HPDE6-E6E7 (cell line): ENCODE results near the gene CTNNB1.

Source experiments
- DNase-seq: peaks from one replicate; pipeline ENCODE4 v3.0.0; 2011; ENCODE audit warnings: missing footprints; ENCODE audit errors: extremely low spot score

CTNNB1 gene

DNA sequence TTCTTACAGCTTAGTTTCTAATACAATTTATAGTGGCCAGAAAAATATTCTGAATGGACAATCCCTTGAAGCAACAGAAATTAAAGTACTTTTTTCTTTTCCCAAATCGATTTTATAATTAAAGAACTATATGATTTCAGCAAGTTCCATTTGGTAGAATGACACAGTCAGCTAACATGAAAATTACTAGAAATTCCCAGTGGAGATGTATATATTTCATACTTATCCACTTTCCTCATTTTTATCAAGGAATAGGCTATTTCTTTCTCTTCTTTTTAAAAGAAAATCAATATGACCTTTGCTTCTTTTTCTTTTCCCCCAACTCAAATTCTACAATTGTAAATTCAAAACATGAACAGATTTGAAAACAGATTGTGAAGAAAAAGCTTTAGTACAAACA, 6.4 kb upstream of the CTNNB1 start:
- DNase-seq = no peak

DNA sequence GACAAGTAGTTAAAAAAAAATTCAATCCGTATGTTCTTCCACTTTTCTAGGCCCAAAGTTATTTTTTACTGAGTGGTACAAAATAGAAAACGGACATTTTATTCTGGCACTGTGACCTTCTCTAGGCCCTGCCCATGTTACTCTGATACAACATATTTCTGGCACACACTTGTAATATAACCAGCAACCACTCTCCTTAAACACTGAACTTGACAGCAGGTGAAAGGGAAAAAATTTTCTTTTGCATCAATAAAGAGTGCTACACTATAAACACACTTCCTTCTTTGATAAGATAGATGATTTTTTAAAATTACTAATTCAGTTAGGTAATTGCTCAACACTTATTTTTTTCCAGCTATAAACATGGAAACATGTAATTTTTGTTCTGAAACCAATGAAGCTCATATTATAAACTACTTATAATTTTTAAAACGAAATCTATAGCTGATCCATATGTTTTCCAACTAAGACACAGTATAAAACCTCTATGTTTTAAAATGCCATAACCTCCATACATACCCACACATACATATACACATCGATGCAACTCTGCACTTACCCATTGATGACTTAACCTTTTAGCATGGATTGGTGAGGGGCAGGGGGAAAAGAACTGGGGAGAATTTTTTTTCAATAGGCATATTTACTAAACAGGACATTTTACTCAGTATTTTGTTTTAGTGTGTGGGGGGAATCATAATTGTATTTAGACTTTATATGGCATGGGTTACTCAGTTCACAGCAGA, 5.3 kb upstream of the CTNNB1 start:
- no peak for DNase-seq

DNA sequence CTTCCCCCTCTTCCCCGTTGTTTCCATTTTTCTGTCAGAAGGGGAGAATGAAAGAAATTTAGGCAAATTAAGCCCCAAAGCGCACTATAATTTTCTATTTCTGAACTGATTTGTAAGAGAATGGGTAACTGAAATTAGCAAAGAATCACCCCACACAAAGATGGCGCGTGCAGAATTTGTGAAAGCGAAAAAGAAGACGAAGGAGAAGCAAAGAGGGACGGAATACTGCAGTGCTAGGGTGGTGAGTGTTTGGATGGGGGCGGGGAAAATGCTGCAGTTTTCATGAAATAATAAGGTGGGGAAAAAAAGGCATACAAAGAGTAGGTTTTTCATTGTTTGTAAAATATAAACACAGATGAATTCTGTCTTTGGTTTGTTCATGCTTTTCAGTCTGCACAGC, 4.6 kb upstream of the CTNNB1 start:
- no peak for DNase-seq

DNA sequence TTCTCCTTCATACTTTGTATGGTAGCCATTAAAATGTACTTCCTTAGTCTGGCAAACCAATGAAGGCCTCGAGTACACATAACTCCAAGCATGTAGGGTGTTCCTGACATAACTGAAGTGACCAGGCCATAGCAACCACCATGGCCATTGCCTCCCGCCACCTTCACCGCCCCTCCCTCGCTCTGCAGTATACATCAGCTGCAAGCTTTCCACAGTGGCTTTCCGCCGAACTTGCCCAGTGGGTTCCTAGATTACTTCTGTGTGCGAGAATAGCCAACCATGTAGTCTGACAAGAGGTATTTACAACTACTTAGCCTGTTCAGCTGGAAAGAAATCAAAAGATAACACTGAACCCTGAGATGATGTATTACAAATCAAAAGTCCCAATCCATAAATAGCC, 3.4 kb upstream of the CTNNB1 start:
- no peak for DNase-seq

DNA sequence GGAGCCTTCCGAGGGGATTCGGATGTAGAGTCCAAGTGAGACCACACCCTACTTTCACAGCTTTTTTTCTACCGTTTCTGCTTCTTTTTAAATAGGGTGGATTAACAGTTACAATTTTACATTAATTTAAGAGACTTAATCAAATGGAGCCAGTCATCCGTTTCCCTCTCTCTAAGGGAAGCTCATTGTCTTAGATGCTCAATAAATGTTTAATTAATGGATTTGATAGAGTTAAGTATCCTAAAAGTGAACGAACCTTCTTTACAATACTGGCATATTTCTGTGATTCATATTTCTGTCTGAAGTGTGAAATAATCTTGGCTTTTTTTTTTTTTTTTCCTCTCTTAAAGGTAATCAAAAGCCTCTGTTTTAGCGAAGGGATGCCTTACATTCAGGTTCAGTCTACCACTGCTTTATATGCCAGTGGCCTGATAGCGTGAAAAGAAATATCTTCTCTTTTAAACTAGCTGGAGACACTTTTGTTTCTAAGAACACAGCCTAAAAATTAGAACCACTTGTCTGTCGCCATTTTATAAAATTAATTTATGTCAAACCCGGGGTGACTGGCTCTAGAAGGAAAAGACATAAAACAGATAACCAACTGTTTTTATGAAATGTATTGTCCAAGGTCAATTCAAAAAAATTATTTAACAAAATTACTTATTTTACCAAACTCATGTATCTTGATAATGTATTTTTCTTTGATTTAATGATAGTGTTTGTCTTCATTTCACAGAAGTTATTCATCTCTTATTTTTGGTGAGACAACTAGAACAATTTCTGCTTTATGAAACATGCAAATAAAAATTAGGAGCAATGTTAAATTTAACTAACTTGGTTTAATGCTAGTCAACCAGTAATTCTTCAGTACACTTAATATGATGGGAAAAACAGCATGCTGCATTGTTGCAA, 2.5 kb upstream of the CTNNB1 start:
- no peak for DNase-seq

DNA sequence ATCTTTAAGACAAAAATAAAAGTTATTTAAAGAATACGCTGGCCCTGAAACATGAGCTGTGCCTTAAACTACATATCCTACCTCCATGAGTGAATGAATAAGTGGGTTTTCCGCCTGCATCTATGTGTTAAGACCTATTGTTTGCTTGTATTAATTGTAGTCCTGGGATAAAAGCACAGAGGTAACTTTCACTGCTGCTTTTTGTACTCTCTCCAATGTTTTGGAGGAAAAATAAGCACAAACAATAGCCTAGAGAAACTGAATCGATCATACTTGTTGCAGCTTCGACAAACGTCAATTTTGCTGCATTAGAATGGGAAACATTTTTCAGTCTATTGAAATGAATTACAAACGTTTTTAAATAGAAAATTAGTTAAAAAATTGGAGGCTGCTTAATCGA, 1.3 kb upstream of the CTNNB1 start:
- no peak for DNase-seq

DNA sequence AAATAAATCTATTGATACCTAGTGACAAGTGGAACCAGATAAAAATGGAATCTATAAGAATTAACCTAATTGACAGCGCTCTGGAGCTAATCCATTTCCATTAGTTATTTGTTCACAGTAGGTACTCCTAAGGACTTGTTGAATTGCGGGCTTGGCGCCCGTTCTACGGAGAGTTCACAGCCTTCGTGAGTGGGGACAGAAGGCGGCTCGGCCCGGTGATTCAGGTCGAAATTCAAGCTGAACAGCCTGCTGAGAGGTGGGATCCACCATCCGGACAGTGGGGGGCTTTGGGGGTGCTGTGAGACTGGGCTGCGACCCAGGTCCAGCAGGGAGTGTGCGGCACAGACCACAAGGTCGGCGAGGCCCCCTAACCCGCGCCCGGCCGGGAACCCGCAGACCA, 779 bp upstream of the CTNNB1 start:
- DNase-seq = no peak

DNA sequence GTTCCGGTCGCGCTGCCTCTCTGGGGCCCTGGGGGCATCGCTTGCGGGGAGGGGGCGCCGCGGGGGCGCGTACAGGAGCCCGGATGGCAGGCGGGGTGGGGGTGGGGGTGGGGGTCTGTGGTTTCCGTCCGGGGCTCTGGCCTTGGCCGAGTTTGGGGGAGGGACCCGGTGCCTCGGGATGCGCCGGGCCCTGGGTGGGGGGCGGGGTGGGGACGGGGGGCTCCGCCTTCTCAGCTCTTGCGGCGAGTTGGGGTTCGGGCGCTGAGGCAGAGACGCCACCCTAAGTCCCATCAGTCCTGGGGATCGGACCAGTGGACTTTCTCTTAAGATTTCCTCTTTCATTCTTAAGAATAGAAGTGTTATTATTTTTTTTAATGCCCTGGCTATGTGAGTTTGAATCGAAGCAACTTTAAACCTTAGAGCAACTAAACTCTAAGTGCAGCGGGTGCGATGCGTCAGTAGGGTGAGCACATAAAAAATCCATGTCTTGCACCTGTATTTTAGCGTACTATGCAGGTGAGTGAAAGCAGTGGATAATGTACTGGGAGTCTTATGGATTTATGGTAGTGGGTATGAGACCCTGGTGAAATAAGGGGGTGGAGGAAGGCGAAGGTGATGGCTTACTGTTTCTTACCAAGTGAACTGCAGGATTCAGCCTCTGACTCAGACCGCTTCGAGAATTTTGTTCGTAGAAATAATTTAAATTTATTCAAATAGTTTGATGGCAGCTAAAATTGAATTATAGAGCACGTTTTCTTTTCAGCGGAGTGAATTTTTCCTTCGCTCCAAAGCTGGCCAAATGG, 762 bp downstream of the CTNNB1 start:
- no peak for DNase-seq

DNA sequence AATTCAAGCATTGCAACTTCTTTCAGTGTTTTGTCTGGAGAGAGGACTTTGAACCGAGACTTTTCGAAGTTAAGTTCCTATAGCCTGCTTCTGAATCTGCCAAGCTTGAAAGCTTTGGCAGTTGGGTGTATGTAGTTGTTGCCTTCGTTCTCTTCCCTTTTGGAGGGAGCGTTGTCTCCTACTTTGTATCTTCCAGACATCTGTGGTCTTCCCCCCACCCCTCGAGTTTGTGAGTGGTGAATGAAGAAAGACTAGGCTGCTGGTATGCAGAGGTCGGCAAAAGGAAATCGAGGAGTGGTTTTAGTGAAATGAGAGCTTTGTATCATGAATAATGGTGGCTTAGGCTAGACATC, 1.3 kb downstream of the CTNNB1 start:
- no peak for DNase-seq

DNA sequence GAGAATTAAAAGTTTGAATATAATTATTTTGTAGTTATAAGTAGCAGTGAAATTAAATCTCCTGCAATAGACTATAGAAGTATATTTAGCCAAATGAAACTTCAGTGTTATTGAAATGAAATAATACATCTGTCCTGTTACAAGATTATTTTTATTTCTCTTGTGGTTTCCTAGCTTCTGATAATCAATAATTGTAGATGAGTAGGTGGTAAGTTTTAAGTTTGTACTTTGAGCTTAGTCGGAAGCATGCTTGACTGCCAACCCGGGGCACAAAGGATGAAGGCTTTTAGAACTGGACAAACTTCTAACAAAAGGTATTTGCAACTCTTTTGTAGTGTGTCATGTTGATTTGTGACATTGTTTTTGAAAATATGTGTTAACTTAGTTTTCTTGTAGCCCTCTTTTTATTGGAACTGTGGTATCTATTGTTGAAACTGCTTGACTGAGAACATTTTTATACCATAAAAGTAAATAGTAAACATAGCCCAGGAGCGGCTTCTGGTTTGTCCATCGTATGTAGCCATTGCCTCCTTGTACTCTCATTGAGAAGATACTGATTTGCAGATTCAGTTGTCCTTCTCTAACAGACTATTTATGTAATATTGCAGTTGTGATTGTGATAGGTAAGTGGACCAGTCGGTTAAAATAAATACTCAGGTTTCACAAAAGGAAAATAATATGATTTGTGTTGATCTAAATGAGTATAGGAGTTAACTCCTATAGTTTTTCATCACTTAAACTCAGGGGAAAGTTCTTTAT, 2.9 kb downstream of the CTNNB1 start:
- DNase-seq = no peak

DNA sequence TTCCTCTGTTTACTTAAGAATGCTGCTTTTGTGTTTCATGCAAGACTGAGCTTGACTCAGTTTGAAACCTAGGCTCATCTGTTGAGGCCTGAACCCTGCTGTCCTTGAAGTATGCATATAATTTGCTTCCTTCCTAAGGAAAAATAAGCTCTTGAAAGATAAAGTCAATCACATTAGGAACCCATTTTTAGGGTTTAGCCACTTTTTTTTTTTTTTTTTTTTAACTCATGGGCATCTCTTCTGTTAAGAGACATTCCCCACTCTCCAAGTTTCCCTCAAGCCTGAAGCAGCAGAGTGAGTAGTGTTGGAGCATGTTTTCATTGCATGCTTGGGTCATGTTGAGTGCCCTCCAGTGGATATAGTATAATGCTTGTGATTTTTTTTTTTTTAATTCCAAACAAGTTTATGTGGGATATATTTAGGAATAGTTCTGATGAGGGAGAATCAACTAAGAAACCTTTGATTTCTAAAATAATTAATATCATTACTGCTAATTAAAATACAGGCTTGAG, 3.6 kb downstream of the CTNNB1 start:
- DNase-seq = no peak

DNA sequence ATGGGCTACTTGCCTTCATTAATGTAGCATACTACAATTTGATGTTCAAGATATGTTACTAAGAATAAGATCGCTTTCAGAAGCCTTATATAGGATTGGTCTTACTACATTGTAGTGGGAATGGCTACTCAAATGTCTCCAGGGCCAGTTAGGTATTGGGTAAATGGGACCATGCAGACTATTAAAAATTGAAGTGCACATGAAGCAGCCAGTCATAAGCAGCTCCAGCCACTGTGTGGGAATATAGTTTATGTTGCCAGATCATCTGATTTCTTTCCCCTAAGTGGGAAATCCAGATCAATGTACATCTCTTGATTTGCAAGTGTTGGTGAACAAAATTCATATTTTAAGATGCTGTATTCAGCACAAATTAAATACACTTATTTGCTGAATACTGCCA, 5.1 kb downstream of the CTNNB1 start:
- DNase-seq = no peak

DNA sequence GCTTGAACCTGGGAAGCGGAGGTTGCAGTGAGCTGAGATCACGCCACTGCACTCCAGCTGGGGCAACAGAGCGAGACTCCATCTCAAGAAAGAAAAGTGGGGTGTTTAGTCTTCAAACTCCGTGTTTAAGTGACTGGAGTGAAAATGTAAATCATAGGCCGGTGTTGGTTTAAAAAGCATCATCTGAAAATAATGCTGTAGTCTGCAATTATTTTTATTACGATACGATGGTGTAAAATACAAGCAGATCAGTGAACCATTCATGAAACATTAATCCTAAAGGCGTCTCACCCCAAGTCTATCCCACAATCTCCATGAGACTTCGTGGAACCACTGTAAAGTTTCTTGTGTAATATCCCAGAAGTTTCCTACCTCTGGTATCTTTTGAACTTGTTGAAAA, 6.3 kb downstream of the CTNNB1 start:
- DNase-seq = no peak

DNA sequence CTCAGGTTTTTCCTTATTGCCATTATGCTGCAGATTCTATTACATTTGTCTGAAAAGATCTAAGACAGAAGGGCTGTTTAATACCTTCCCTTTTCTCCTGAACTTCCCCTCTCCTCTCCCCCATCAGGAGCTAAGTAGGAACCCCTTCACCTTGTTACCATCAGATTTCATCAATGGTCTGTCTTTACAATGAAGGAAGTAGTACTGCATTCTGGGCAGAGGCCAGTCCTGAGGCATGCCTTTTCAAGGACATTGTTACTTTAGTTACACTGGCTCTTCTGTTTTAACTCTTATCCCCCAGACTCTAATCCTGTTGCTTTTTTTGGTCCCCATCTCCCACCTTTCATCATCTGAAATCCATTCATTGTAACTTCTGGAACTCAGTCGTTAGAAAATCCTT, 8.1 kb downstream of the CTNNB1 start:
- no peak for DNase-seq

DNA sequence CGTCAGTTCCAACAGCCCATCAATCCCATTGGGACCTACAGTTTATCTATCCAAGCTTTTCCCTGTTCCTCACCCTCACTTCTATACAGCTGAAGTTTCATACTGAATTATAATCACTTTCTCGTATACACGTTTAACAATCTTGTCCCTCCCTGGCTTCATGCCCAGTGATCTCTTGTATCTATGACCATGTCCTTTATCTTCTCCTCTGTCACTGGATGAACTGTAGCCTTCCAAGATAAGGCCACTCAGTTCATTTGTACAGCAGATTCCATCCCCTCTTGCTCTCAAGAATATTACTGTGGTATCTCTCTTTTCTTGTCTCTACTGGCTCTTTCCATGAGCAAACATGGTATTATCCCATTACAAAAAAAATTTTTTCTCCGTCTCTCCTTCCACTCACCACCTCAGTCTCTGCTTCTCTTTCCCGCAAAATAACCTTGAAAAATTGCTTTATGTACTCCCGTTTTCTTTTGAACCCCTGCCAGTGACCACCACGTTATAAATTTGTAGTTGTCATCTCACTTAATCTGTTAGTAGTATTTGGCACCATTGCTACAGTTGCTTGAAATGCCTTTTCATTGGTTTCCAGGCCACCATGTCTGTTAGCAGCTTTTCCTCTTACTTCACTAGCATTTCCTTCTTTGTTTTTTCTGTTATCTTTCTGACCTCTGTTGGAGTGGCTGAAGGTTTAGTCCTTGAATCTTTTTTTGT, 9.4 kb downstream of the CTNNB1 start:
- no peak for DNase-seq

DNA sequence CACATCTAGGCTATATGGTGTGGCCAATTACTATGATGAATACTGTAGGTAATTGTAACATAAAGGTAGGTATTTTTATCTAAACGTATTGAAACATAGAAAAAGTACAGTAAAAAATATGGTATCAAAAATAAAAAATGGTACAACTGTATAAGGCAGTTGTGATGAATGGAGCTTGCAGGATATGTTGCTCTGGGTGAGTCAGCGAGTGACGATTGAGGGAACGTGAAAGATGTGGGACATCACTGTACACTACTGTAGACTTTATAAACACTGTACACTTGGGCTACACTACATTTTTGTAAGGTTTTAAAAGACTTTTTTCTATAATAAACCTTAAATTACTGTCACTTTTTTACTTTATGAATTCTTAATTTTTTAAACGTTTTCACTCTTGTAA, 10.3 kb downstream of the CTNNB1 start:
- no peak for DNase-seq

DNA sequence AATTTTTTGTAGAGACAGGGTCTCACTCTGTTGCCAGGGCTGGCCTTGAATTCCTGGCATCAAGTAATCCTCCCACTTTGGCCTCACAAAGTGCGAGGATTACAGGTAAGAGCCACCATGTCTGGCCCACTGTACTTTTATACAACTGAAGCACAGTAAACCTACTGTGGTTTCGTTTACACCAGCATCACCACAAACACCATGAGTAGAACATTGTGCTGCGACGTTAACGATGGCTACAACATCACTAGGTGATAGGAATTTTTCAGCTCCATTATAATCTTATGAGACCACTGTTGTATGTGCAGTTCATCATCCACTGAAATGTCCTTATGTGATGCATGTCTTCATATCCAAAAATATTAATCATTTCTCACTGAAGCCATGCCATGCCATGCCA, 11.7 kb downstream of the CTNNB1 start:
- DNase-seq = no peak

DNA sequence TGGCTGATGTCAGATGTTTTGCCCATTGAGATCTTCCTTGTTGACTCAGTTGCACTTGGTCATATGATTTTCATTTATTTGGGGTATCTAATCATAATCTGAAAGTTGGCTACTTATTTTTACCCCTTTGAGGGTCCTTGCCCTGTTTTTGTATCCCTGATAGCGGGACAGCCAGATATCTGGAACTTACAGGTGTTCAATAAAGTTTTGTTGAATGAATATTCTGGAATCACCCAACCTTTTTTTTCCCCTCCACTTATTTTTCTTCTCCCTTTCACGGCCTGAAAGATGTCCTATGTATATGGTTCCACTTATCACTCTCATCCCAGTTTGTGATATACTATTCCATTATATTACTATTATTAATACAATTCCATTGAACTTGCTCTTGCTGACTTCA, 12.8 kb downstream of the CTNNB1 start:
- no peak for DNase-seq

DNA sequence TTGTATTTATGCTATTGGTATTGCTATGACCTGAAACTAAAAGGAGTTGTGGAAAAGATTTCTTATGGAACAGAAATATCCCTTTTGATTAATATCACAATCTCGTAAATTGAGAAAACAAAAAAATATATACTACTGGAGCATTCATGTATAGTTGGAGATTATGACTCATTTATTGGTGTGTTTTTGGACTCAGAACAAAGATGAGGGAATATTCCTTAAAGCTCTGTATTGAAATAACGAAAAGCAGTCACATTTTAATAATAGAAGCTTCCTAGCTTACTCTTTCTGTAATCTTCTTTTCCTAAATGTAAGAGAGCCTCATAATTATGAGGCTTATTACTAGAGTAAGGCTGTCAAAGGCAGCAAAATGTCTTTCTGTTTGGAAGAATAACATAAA, 14.3 kb downstream of the CTNNB1 start:
- no peak for DNase-seq

DNA sequence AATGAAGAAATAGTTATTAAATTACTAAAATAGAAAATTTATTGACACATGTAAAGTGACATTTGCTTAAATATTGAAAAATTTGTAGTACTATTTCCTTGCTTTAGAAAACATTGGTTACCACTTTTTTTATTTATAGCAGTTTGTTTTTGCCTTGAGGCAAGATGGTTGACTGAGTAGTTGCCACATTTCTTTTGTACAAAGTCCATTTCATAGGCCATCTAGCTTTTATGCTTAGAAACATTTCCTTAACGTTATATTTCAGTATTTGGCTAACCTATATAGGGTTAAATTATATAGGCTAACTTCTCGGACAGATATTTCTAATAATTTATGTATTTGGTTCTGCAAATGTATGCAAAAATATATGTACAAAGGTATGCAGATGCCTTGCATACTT, 17.1 kb downstream of the CTNNB1 start:
- DNase-seq = no peak

DNA sequence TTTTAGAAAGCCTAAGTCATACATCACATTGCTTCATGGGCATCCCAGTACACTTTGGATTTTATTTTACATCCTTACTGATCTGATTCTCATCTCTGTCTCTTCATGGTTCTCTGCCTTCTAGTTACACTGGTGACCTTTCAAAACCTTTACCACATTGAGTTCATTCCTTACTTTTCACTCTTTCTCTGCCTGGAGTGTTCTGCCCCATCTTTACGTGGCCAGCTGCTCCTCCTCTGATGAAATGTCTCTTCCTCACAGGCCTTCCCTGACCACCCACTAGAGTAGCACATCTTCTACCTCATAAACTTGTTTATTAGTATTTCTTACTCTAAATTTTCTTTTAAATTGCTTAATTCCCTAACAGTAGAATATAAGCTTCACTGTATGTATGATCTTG, 17.7 kb downstream of the CTNNB1 start:
- no peak for DNase-seq
